GM21786 (cell line): Measurements from ENCODE around the gene PET100.

Experiments used
- ATAC-seq: cut with Tn5 transposase; IDR thresholded peaks from one replicate; pipeline ENCODE4 v1.9.1; 2021; ENCODE audit not compliant: unreplicated experiment

Gene PET100

GRCh38 chr19:7612282-7613274, 17.0 kb upstream of the PET100 start:
- no peak for ATAC-seq

DNA sequence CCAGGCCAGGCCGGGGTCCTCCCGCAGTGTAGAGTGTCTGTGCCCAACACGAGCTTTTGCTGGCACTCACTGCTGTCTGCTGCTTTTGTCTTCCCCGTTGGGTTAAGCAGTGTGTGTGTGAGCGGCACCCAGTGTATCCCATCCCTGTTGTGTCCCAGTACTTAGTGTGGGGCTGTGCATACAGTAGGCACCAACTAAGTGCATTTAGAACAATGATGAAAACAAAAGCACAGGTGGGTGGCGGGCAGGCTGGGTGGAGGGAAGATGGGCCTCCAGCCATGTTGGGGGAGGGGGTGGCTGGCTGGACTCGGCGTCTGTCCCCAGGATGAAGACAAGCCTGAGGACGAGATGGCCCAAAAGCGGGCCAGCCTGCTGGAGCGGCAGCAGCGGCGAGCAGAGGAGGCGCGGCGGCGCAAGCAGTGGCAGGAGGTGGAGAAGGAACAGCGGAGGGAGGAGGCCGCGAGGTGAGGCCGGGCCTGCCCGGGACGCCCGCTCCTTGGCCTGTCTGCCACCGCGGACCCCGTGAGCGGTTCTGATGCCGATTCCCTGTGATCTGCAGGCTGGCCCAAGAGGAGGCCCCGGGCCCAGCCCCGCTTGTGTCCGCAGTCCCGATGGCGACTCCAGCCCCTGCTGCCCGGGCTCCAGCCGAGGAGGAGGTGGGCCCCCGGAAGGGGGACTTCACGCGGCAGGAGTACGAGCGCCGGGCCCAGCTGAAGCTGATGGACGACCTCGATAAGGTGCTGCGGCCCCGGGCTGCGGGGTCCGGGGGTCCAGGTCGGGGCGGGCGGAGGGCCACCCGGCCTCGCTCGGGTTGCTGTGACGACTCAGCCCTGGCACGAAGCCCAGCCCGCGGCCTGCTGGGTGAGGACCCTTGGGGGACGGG, 14.5 kb upstream of the PET100 start:
- ATAC-seq = no peak

DNA sequence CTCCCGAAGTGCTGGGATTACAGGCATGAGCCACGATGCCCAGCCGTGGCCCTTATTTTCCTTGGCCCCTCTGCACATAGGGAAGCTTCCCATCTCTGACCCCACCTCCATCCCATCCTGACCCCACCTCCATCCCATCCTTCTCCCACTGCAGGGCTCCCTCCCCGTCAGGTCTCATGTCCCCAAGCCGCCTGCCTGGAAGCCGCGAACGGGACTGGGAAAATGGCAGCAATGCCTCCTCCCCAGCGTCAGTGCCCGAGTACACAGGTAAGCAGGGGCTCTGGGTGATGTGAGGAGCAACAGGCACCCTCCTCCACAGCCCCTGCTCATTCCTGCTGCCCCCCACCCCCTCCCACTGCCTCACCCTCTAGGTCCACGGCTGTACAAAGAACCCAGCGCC, 12.4 kb upstream of the PET100 start:
- ATAC-seq = no peak

GRCh38 chr19:7617735-7618134, 11.9 kb upstream of the PET100 start:
- no peak for ATAC-seq

DNA sequence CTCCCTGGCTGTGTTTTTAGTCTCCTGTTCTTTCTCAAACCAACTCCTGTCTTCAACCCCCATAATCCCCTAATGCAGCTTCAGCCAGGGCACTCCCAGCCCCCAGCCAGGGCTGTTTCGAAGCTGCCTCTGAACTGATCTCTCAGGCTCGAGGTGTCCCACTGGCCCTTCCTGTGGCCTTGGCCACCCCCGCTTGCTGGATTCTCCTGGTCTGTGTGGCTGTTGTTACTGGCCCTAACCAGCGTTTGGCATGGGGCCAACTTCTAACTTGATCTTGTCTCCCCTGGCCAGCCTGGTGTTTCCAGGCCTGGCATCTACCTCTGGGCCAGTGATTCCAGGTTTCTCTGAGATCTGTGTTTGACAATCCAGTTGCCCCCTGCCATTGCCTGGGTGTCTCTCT, 11.2 kb upstream of the PET100 start:
- ATAC-seq = no peak

DNA sequence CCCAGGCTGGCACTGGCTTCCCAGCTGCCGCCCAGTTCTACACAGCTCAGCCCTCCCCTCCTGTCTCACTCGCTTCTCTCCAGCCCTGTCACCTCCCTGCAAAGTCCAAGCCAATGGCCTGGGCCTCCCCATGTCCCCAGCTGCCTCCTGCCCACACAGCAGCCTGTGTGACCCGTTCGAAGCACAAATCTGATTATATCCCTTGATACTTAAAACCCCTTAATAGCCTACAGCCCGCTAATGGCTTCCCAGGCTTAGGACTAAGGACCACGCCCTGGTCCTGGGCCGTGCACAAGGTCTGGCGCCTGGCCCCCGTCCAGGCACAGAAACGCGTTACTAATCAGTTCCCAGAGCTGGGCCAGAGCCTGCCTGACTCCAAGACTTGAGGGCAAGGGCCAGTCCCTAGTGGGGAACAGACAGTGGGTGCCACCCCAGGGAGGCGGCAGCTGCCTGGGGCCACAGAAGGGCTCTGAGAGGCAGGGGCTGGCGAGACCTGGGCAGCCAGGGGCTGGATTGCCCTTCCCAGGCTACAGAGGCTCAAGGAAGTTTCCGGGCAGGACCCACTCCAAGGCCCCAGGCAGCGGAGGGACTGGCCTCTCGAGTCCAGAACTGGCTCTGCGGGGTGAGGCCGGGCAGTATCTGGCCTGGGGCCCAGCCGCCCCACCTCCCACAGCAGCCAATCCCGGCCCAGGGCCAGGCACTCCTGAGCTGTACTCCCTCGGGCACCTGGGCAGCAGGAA, 10.7 kb upstream of the PET100 start:
- no peak for ATAC-seq

DNA sequence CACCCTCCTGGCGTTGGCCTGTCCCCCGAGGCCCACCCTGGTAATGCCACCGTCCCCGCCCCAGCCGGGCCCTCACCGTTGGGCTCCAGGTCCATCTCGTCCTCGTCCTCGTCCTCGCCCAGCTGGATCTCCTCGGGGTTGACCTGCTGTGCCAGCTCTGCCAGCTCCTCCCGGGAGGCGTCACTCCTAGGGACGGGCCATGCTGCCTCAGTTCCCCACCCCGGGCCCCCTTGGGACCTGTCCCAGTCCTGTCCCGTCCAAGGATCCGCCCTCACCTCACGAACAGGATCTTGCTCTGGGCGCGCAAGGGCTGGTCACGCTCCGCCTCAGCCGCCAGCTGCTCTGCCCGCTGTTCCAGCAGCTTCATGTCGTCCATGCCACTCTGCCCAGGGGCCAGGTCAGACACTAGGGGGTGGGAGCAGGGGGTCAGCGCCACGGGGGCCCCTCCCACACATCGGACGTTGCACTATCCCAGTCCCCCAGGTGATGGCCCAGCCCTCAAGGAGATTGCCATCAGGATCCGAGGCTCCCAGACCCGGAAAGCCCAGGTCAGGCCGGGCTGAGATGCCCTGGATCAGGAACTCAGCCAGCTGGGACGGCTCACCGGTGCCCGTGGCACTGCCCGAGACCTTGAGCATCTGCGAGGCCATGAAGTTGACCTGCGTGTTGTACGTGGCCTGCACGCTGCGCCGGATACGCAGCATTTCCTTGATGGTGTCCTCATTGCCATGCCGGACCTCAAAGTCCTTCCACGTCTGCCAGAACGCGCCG, 9.7 kb upstream of the PET100 start:
- ATAC-seq = no peak

GRCh38 chr19:7620442-7621412, 8.9 kb upstream of the PET100 start:
- ATAC-seq = no peak

DNA sequence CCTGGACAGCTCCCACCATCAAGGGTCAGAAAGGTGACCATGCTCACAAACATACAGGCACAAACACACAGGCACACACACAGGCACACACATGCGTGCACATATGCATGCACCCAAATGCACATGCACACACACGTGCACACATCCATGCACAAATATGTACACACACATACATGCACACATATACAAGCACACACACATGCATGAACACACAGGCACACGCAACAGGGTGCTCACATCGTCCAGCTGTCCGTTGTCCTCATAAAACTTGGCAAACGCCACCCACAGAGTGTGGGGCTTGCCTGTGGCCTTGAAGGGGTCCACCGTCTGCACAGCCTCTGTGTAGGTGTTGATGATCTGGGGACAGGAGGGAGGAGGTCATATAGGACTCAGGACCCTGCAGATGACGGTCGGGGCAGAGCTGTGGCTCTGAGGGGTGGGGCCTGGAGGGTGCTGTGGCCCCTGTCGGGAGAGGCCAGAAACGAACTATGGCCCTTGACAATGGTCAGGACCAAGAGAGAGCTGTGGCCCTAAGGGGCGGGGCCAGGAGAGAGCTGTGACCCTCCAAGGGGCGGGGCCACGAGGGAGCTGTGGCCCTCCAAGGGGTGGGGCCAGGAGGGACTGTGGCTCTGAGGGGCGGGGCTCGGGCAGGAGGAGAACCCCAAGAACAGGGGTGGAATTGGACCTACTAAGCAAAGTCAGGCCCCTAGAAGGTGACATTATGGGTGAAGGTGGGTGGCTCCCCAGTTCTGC, 6.5 kb upstream of the PET100 start:
- no peak for ATAC-seq

DNA sequence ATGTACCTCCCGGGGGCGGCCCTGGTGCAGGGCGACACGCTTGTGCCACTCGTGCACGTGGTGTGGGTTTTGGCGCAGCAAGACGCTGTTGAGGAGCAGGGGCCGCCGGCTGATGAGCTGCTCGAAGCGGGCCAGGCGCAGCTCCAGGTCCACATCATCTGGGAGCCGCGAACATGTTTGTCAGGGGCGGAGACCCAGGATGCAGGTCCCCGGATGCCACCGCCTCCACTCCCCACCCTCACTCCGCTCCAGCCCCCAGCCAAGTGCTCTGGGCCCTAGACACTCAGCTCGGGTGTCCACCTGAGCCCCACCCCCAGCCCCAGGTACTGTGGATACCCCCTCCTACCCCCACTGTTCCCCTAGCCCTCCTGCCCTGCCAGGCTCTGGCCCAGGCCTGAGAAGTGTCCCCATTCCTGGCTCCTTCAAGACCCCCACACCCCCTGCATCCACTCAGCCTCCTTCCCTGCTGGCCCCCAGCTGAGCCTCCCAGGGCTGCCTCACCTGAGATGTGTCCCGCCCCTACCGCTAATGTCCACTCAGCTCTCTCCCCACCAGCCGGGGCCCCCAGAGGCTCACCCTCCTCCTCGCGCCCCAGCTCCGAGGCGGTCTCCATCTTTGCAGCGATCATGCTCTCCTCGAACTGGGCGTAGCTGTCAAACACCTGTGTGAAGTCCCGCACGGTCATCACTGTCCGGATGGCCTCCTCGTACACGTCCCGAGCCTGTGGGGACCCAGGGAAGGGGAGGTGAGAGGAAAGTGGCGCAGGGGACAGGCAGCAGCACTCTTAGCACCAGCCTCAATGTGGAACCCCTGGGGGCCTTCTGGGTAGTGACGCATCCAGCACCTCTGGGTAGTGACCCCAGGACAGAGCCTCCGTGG, 5.6 kb upstream of the PET100 start:
- ATAC-seq = no peak

GRCh38 chr19:7624810-7625209, 4.8 kb upstream of the PET100 start:
- no peak for ATAC-seq

GRCh38 chr19:7625763-7626372, 3.7 kb upstream of the PET100 start:
- no peak for ATAC-seq

DNA sequence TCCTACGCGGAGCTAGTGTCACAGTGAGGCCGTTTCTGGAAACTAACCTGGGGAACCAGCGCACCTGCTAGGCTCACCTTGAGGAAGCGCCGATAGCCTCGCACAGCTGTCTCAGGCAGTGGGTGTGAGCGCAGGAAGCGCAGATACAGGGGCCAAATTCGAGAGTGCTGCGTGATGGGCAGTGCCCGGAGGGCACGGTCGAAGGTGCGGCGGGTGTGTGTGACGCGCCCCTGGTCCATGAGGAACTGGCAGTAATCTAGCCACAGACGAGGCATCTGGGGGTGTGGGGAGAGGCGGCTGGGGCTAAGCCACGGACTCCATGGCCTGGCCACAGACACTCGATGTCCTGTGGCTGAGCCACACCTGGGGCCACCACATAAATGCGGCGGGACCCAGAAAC, 2.4 kb upstream of the PET100 start:
- ATAC-seq = no peak

DNA sequence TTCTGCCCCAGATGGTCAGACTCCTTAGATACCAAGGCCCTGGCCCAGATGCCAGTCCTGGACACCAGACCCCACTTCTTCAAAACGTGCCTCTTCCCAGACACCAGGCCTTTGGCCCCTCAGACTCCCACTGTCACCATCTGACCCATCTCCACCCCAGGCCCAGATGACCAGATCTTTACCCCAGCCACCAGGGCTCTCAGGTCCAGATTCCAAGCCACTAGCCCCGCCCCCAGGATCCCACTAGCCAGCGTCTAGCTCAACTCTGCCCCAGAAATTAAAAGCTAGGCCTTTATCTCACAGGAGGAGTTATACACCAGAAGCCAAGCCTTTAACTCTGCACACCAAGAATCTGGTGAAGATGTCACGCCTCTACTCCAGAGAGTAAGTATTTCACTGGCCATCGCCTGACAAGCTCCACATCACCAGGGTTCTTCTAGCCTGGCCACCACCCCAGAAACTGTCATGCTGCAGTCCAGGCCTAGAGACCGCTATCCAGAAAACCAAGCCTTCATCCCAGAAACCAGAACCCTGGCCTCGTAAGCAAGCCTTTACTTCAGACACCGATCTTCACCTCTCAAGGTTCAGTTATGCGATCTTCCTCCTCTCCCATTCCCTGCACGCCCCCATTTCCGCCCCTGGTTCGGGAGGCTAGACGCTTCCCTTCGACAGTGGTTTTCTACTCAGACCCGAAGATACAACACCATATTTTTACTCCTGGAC, 843 bp upstream of the PET100 start:
- ATAC-seq = no peak

- no peak for ATAC-seq
Observed at GRCh38 chr19:7631577-7631976, 2.0 kb downstream of the PET100 start.
